Neural crest cell (in vitro differentiated cells): ENCODE results near the gene APLNR. TPM values are rescaled to one million over a fixed set of nuclear protein-coding genes. Genes with fewer than 3 reads are reported as not detected.
A peak's percentile ranks its signal among the peaks of the same experiment; 100 is the strongest.

Source experiments
- DNase-seq: peaks from one replicate; pipeline ENCODE4 v3.0.0; 2021; ENCODE audit warnings: low read depth, mixed read lengths, low spot score
- H3K27ac Mint-ChIP-seq: one replicate; pipeline ENCODE4 v1.8.0; 2021; ENCODE audit warnings: mild to moderate bottlenecking, mixed read lengths; ENCODE audit not compliant: unreplicated experiment
- H3K27me3 Mint-ChIP-seq: 2 replicates; pipeline ENCODE4 v1.8.0; 2021; ENCODE audit warnings: low read depth, mild to moderate bottlenecking, mixed read lengths
- H3K36me3 Mint-ChIP-seq: 2 replicates; pipeline ENCODE4 v1.8.0; 2021; ENCODE audit warnings: low read depth, mild to moderate bottlenecking, mixed read lengths
- H3K4me1 Mint-ChIP-seq: 2 replicates; pipeline ENCODE4 v1.8.0; 2021; ENCODE audit warnings: mixed read lengths
- H3K4me3 Mint-ChIP-seq: one replicate; pipeline ENCODE4 v1.8.0; 2021; ENCODE audit warnings: mild to moderate bottlenecking, mixed read lengths
- H3K9me3 Mint-ChIP-seq: 2 replicates; pipeline ENCODE4 v1.8.0; 2021; ENCODE audit warnings: mixed read lengths
- CTCF ChIP-seq: fragments of 200-600 bp; sonication (generic); conservative IDR thresholded peaks from 2 replicates; pipeline ENCODE4 v1.5.0; 2021; ENCODE audit warnings: antibody characterized with exemption, mild to moderate bottlenecking
- total RNA-seq: library from RNA; stranded (reverse); gene quantifications from 2 replicates; pipeline ENCODE4 v1.2.1, GENCODE V29; 2021

APLNR gene
- total RNA-seq, 1 donor from 2014 or later = 3.9 TPM

- DNase-seq = no peak
- Mint-ChIP-seq H3K27me3 (no peaks in the 10 kb centered on the region), H3K4me3 (no peak overlapping the region), H3K36me3 (no peaks in the 10 kb centered on the region), H3K9me3 (no peaks in the 10 kb centered on the region), H3K4me1 (peaks cover 23% of the 10 kb centered on the region), H3K27ac (no peak overlapping the region)
- no peak for TF ChIP-seq CTCF
Measured at GRCh38 chr11:57214494-57214893, 22.6 kb downstream of the APLNR start.

- Mint-ChIP-seq H3K4me1 (peaks cover 26% of the 10 kb centered on the region), H3K4me3 (no peak overlapping the region), H3K9me3 (no peaks in the 10 kb centered on the region), H3K36me3 (no peaks in the 10 kb centered on the region), H3K27me3 (no peaks in the 10 kb centered on the region), H3K27ac (no peak overlapping the region)
- DNase-seq = no peak
- no peak for TF ChIP-seq CTCF
Measured at GRCh38 chr11:57214098-57214417, 23.0 kb downstream of the APLNR start.

GRCh38 chr11:57213342-57214097, 23.5 kb downstream of the APLNR start:
- no peak for TF ChIP-seq CTCF
- Mint-ChIP-seq H3K27ac (no peak overlapping the region), H3K27me3 (no peaks in the 10 kb centered on the region), H3K4me3 (no peak overlapping the region), H3K36me3 (no peaks in the 10 kb centered on the region), H3K4me1 (peaks cover 32% of the 10 kb centered on the region), H3K9me3 (no peaks in the 10 kb centered on the region)
- peak; percentile 67 for DNase-seq

- Mint-ChIP-seq H3K27me3 (no peaks in the 10 kb centered on the region), H3K4me1 (peaks cover 40% of the 10 kb centered on the region), H3K4me3 (peak overlapping the region; percentile 10), H3K9me3 (peaks cover 3% of the 10 kb centered on the region), H3K36me3 (no peaks in the 10 kb centered on the region), H3K27ac (peak overlapping the region; percentile 91)
- no peak for TF ChIP-seq CTCF
- DNase-seq = no peak
Measured at GRCh38 chr11:57210781-57211180, 26.3 kb downstream of the APLNR start.

- H3K4me1 Mint-ChIP-seq = peaks cover 44% of the 10 kb centered on the region
- no peaks in the 10 kb centered on the region for H3K36me3 Mint-ChIP-seq
- no peak overlapping the region for H3K4me3 Mint-ChIP-seq
- no peak for DNase-seq
- no peak for TF ChIP-seq CTCF
- H3K27ac Mint-ChIP-seq = no peak overlapping the region
- no peaks in the 10 kb centered on the region for H3K27me3 Mint-ChIP-seq
- H3K9me3 Mint-ChIP-seq = peaks cover 3% of the 10 kb centered on the region
Measured at GRCh38 chr11:57207168-57207567, 29.9 kb downstream of the APLNR start.
